ENCODE measurements around the gene CREB3L2. TPM values are rescaled to one million over a fixed set of nuclear protein-coding genes. Genes with fewer than 3 reads are reported as not detected.

The CREB3L2 gene
- total RNA-seq, 1 donor from 2014 or later, result 28.2 TPM

DNA sequence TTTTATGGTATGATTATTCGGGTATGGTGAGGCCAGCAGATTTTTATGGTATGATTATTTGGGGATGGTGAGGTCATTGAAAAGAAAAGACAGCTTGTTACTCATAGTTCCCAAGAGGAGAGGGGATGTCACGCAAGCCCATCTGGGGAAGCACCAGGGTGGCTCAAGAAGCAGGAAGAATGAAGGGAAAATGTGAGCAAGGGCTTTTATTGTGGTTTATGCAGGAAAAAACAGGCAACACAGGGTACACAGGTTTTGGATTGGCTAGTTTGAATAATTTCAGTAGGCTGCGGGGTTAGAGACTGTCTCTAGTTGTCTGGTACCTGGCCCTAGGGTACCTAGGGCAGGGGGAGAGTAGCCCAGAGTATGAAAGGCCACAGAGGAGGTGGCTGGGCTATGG lies 128.4 kb downstream of the CREB3L2 start:
- TF ChIP-seq, protein P1, sequence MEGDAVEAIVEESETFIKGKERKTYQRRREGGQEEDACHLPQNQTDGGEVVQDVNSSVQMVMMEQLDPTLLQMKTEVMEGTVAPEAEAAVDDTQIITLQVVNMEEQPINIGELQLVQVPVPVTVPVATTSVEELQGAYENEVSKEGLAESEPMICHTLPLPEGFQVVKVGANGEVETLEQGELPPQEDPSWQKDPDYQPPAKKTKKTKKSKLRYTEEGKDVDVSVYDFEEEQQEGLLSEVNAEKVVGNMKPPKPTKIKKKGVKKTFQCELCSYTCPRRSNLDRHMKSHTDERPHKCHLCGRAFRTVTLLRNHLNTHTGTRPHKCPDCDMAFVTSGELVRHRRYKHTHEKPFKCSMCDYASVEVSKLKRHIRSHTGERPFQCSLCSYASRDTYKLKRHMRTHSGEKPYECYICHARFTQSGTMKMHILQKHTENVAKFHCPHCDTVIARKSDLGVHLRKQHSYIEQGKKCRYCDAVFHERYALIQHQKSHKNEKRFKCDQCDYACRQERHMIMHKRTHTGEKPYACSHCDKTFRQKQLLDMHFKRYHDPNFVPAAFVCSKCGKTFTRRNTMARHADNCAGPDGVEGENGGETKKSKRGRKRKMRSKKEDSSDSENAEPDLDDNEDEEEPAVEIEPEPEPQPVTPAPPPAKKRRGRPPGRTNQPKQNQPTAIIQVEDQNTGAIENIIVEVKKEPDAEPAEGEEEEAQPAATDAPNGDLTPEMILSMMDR (IDR thresholded peaks at IDR 0.05; ENCODE audit: insufficient read depth, low read length, poor library complexity, severe bottlenecking), result no peak
- no peak overlapping the region for H3K4me3 ChIP-seq (ENCODE audit: low read depth, low read length)
- H3K27me3 ChIP-seq (ENCODE audit: control insufficient read depth, insufficient read depth, low read length), result no peaks in the 10 kb centered on the region
- DNase-seq (ENCODE audit: low read depth), result no peak
- no peaks in the 10 kb centered on the region for H3K36me3 ChIP-seq (ENCODE audit: control insufficient read depth, insufficient read depth, low read length)

GRCh38 chr7:137871170-137871915 lies 130.5 kb downstream of the CREB3L2 start:
- Histone ChIP-seq H3K4me3 (ENCODE audit: low read depth, low read length) (no peak overlapping the region), H3K27me3 (ENCODE audit: control insufficient read depth, insufficient read depth, low read length) (no peaks in the 10 kb centered on the region), H3K36me3 (ENCODE audit: control insufficient read depth, insufficient read depth, low read length) (no peaks in the 10 kb centered on the region)
- no peak for DNase-seq (ENCODE audit: low read depth)
- TF ChIP-seq, protein P1 (IDR thresholded peaks at IDR 0.05; ENCODE audit: insufficient read depth, low read length, poor library complexity, severe bottlenecking), result no peak

- no peaks in the 10 kb centered on the region for H3K36me3 ChIP-seq (ENCODE audit: control insufficient read depth, insufficient read depth, low read length)
- TF ChIP-seq, protein P1 (IDR thresholded peaks at IDR 0.05; ENCODE audit: insufficient read depth, low read length, poor library complexity, severe bottlenecking), result no peak
- no peaks in the 10 kb centered on the region for H3K27me3 ChIP-seq (ENCODE audit: control insufficient read depth, insufficient read depth, low read length)
- DNase-seq (ENCODE audit: low read depth), result no peak
- no peak overlapping the region for H3K4me3 ChIP-seq (ENCODE audit: low read depth, low read length)
These were observed 131.2 kb downstream of the CREB3L2 start for GRCh38 chr7:137870684-137871083.

- Histone ChIP-seq H3K4me3 (ENCODE audit: low read depth, low read length) (no peak overlapping the region), H3K36me3 (ENCODE audit: control insufficient read depth, insufficient read depth, low read length) (no peaks in the 10 kb centered on the region), H3K27me3 (ENCODE audit: control insufficient read depth, insufficient read depth, low read length) (no peaks in the 10 kb centered on the region)
- TF ChIP-seq, protein P1 (IDR thresholded peaks at IDR 0.05; ENCODE audit: insufficient read depth, low read length, poor library complexity, severe bottlenecking), result no peak
- no peak for DNase-seq (ENCODE audit: low read depth)
These were observed 131.8 kb downstream of the CREB3L2 start for GRCh38 chr7:137870078-137870477.

GRCh38 chr7:137869260-137869659 lies 132.6 kb downstream of the CREB3L2 start:
- no peak for DNase-seq (ENCODE audit: low read depth)
- no peaks in the 10 kb centered on the region for H3K27me3 ChIP-seq (ENCODE audit: control insufficient read depth, insufficient read depth, low read length)
- no peak overlapping the region for H3K4me3 ChIP-seq (ENCODE audit: low read depth, low read length)
- no peaks in the 10 kb centered on the region for H3K36me3 ChIP-seq (ENCODE audit: control insufficient read depth, insufficient read depth, low read length)
- TF ChIP-seq, protein P1 (IDR thresholded peaks at IDR 0.05; ENCODE audit: insufficient read depth, low read length, poor library complexity, severe bottlenecking), result no peak

- Histone ChIP-seq H3K36me3 (ENCODE audit: control insufficient read depth, insufficient read depth, low read length) (no peaks in the 10 kb centered on the region), H3K27me3 (ENCODE audit: control insufficient read depth, insufficient read depth, low read length) (no peaks in the 10 kb centered on the region), H3K4me3 (ENCODE audit: low read depth, low read length) (no peak overlapping the region)
- TF ChIP-seq, protein P1 (IDR thresholded peaks at IDR 0.05; ENCODE audit: insufficient read depth, low read length, poor library complexity, severe bottlenecking), result no peak
- no peak for DNase-seq (ENCODE audit: low read depth)
These were observed 134.6 kb downstream of the CREB3L2 start for GRCh38 chr7:137867289-137867688.
